Activated naive CD4-positive, alpha-beta T cell treated with anti-CD3 and anti-CD28 coated beads for 36 hours (primary cell): ENCODE data around the gene PRRX2. TPM values are rescaled to one million over a fixed set of nuclear protein-coding genes. Genes with fewer than 3 reads are reported as not detected.
"Not testable (repeated sequence)": the region's sequence is repeated elsewhere in the genome, so short reads cannot be mapped to it uniquely, and the experiment has no call there.

ENCODE experiments used
- CTCF ChIA-PET: fragments of 350-600 bp; sonication (Branson Sonifier 250); formaldehyde crosslinking; loops from one replicate; lab custom pipeline; 2021; ENCODE audit warnings: antibody characterized with exemption; lab: Charles Lee
- DNase-seq: peaks from one replicate; pipeline ENCODE4 v3.0.0-alpha.2; 2020
- H3K27ac Mint-ChIP-seq: one replicate; pipeline ENCODE4 v1.8.0; 2021; ENCODE audit warnings: mild to moderate bottlenecking, mixed read lengths
- H3K27me3 Mint-ChIP-seq: one replicate; pipeline ENCODE4 v1.8.0; 2021; ENCODE audit warnings: low read depth, mixed read lengths
- H3K36me3 Mint-ChIP-seq: one replicate; pipeline ENCODE4 v1.8.0; 2021; ENCODE audit warnings: low read depth, mixed read lengths
- H3K4me1 Mint-ChIP-seq: one replicate; pipeline ENCODE4 v1.8.0; 2021; ENCODE audit warnings: low read depth, mixed read lengths
- H3K4me3 Mint-ChIP-seq: one replicate; pipeline ENCODE4 v1.8.0; 2021; ENCODE audit warnings: mild to moderate bottlenecking, moderate library complexity, mixed read lengths
- H3K9me3 Mint-ChIP-seq: one replicate; pipeline ENCODE4 v1.8.0; 2021; ENCODE audit warnings: mixed read lengths
- intact Hi-C: fragments of 100-400 bp; cut with micrococcal nuclease; formaldehyde crosslinking; loops from one replicate; pipeline ENCODE4 v1.15.1; 2023
- total RNA-seq, 2 experiments: library from RNA; stranded (reverse); gene quantifications; one replicate each; pipeline ENCODE4 v1.2.3, GENCODE V29; 2021

PRRX2 gene
- total RNA-seq, 2 experiments from 2014 or later: 0.69 to 0.83 TPM

DNA sequence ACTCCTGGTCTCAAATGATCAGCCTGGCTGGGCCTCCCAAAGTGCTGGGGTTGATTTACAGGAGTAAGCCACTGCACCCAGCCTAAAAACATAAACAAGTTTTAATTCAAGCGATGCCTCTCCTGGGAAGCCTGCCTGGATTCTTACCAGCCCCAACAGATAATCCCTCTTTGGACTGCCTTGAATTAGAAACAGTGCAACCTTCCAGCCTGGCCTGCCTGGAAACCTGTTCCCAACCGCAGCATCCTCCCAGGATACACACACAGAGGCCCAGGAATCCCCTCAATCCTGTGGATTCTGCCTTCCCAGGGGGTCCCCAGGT lies 68.1 kb downstream of the PRRX2 start:
- intact Hi-C loops: loop anchor here (10.0 kb wide), 1 partner anchor 361 kb away; no protein-coding TSS in a partner anchor
- DNase-seq: no peak
- H3K36me3 Mint-ChIP-seq: no peaks in the 10 kb centered on the region
- no peak overlapping the region for H3K4me3 Mint-ChIP-seq
- peaks cover 10% of the 10 kb centered on the region for H3K4me1 Mint-ChIP-seq
- CTCF ChIA-PET: interaction anchor here (0.7 kb wide), 1 partner anchor 21 kb away, joined by 3 read pairs; no protein-coding TSS in a partner anchor
- no peaks in the 10 kb centered on the region for H3K9me3 Mint-ChIP-seq
- H3K27ac Mint-ChIP-seq: no peak overlapping the region
- H3K27me3 Mint-ChIP-seq: no peaks in the 10 kb centered on the region

DNA sequence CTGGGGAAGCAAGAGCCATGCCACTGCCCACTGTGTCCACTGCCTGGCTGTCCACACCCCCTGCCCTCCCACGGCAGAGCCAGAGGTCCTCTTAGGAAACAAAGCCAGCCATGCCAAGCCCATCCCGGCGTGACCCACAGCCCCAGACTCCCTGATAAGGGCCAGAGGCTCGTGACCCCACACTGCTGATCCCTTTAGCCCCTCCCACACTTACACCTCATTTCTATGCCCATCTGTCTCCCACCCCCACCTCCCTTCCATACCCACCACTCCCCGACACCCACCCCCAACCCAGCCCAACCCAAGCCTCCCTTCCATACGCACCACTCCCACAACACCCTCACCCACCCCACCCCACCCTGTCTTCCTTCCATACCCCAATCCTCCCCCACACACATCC lies 70.1 kb downstream of the PRRX2 start:
- Mint-ChIP-seq H3K27ac (no peak overlapping the region), H3K9me3 (no peaks in the 10 kb centered on the region), H3K4me1 (peaks cover 10% of the 10 kb centered on the region), H3K27me3 (no peaks in the 10 kb centered on the region), H3K4me3 (no peak overlapping the region), H3K36me3 (no peaks in the 10 kb centered on the region)
- intact Hi-C loops: loop anchor here (10.0 kb wide), 1 partner anchor 359 kb away; no protein-coding TSS in a partner anchor
- no peak for DNase-seq
- CTCF ChIA-PET: interaction anchor here (7.0 kb wide), 1 partner anchor 8 kb away, joined by 58 read pairs; no protein-coding TSS in a partner anchor

DNA sequence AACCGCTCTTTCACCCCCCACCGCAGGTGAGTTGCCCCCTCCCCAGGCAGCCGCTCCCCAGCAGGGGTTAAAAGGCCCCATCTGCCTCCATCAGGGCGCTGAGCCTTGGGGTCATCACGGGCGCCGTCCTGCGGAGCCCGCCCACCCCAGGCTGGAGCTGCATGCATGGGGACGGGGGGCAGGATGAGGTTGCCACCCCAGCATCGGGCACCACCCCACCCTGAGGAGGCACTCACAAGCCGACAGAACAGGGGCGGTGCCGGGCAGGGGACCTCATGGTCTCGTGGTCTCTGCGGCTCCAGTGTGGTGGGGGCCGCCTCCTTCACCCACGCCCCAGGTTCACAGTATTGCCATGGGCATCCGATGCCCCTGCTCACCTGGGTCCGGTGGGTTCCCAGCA lies 70.9 kb downstream of the PRRX2 start:
- Mint-ChIP-seq H3K4me3 (no peak overlapping the region), H3K27ac (no peak overlapping the region), H3K27me3 (no peaks in the 10 kb centered on the region), H3K36me3 (no peaks in the 10 kb centered on the region), H3K9me3 (no peaks in the 10 kb centered on the region), H3K4me1 (peaks cover 10% of the 10 kb centered on the region)
- CTCF ChIA-PET: interaction anchor here (1.3 to 7.0 kb wide), 4 partner anchors 9 to 54 kb away, joined by 5 to 81 read pairs (median 44); no protein-coding TSS in a partner anchor
- intact Hi-C loops: loop anchor here (10.0 kb wide), 1 partner anchor 358 kb away; no protein-coding TSS in a partner anchor
- no peak for DNase-seq

DNA sequence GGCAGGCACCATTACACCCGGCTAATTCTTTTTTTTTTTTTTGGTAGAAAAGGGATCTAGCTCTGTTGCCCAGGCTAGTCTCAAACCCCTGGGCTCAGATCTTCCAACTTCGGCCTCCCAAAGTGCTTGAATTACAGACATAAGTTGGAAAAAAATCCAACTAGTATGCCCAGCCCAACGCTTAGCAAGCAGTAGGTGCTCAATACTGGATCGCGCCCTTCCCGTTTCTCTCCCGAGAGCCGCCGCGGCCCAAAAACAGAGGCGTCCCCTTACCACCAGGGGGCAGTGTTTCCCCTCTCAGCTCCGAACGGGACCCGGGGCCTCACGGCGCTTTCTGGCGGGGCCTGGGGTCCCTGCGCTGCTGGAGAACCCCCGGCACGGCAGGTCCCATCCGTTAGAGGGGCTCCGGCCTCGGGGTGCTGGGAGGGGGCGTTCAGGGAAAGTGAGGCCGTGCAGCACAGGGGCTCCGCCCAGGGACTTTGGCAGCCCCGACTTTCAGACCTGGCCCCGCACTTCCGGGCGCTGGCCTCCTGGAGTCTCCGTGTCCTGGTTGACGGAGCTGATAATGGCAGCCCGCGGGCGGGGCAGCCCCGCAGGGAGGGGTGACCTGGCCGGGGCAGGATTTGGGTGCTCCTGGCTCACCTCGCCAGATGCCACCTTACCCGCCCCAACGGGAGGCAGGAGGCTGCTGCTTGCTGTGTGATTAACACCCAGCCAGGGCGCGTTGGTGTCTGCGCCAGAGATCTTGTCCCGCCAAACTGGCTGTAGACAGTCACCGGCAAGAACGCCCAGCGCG lies 72.2 kb downstream of the PRRX2 start:
- CTCF ChIA-PET: interaction anchor here (0.6 to 7.0 kb wide), 21 partner anchors 8 to 742 kb away, joined by 3 to 81 read pairs (median 4); no protein-coding TSS in a partner anchor
- peak; percentile 92 for DNase-seq
- Mint-ChIP-seq H3K36me3 (no peaks in the 10 kb centered on the region), H3K27me3 (no peaks in the 10 kb centered on the region), H3K27ac (no peak overlapping the region), H3K4me1 (peaks cover 10% of the 10 kb centered on the region), H3K9me3 (no peaks in the 10 kb centered on the region), H3K4me3 (peak overlapping the region; percentile 54)
- intact Hi-C loops: loop anchor here (1.0 to 10.0 kb wide), 2 partner anchors 46 to 357 kb away; no protein-coding TSS in a partner anchor

DNA sequence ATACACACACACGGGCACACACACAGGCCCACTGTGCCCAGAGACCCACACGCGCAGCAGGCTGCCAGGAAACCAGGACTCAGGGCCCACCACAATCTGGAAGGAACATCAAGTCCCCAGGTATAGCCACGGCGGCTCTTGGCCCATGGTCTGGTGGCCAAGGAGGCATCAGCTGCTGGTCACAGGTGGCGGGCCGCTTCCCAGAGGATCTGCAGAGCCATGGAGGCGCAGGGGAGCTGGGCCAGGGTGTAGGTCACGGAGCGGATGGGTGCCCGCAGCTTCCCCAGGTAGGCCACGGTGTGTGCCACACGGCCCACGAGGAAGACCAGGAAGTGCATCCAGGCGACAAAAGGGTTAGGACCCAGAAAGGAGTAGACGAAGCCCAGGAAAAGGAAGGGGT lies 74.0 kb downstream of the PRRX2 start:
- Mint-ChIP-seq H3K4me3 (no peak overlapping the region), H3K27ac (no peak overlapping the region), H3K9me3 (no peaks in the 10 kb centered on the region), H3K36me3 (no peaks in the 10 kb centered on the region), H3K4me1 (peaks cover 10% of the 10 kb centered on the region), H3K27me3 (no peaks in the 10 kb centered on the region)
- CTCF ChIA-PET: interaction anchor here (1.1 to 7.0 kb wide), 4 partner anchors 12 to 116 kb away, joined by 6 to 81 read pairs (median 44); no protein-coding TSS in a partner anchor
- intact Hi-C loops: loop anchor here (10.0 kb wide), 1 partner anchor 355 kb away; no protein-coding TSS in a partner anchor
- no peak for DNase-seq

DNA sequence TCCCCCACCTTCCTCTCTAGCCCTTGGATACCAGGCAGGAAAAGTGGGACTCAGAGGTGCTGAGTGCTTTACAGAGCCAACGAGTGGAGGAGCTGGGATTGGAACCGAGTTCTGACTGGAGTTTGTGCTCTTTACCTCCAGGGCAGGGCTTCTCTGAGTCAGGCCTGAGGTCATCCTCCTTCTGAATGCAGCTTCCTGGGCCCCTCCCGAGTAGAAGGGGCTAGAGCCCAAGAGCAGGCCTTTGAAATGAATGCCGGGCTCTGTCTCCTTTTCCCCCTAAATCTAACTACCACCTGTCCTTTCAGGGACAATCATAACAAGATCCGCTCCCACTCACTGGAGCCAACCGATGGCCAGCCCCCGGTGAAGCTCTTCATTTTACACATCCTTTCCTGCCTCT lies 74.7 kb downstream of the PRRX2 start:
- H3K9me3 Mint-ChIP-seq: no peaks in the 10 kb centered on the region
- no peak for DNase-seq
- peaks cover 10% of the 10 kb centered on the region for H3K4me1 Mint-ChIP-seq
- H3K27me3 Mint-ChIP-seq: no peaks in the 10 kb centered on the region
- CTCF ChIA-PET: interaction anchor here (4.4 to 7.0 kb wide), 2 partner anchors 13 to 44 kb away, joined by 58 to 81 read pairs; no protein-coding TSS in a partner anchor
- no peak overlapping the region for H3K4me3 Mint-ChIP-seq
- no peak overlapping the region for H3K27ac Mint-ChIP-seq
- no peaks in the 10 kb centered on the region for H3K36me3 Mint-ChIP-seq
- intact Hi-C loops: no loop called here

DNA sequence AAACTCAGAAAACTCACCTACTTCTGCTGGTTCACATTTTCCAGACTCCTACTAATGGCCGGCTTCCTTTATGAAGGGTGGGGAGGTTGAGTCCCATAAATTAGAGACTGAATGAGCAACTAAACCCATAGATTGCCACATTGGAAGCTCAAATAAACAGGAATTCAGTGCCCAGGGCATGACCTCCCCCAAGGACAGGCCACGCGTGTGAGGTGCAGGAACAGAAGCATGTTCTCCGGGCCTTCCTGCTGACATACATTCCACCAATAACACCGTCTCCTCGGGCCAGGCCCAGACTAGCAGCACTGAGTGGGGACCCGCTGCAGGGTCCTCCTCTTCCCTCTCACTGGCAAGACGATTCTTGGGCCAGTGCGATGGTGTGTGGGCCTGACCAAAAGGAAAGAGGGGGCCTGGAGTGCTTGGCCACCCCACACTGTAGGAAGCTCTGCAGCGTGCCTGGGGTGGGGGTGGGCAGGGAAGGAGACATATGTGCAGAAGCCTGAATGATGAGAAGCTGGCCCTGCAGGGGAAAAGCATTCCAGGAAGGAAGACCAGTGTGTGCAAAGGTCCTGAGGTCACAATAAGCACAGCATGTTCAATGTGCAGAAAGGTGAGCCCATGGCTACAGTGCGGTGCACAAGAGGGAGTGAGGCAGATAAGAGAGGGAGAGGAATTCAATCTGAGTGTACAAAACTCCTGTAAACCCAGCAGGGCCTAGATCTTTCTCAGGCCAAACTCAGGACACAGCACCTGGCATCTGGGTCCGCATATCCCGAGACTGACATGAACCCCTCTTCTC lies 75.4 kb downstream of the PRRX2 start:
- H3K27me3 Mint-ChIP-seq: no peaks in the 10 kb centered on the region
- no peak overlapping the region for H3K27ac Mint-ChIP-seq
- H3K36me3 Mint-ChIP-seq: no peaks in the 10 kb centered on the region
- intact Hi-C loops: no loop called here
- no peak for DNase-seq
- no peaks in the 10 kb centered on the region for H3K9me3 Mint-ChIP-seq
- H3K4me3 Mint-ChIP-seq: no peak overlapping the region
- CTCF ChIA-PET: interaction anchor here (0.6 to 7.0 kb wide), 3 partner anchors 13 to 43 kb away, joined by 3 to 81 read pairs (median 58); no protein-coding TSS in a partner anchor
- H3K4me1 Mint-ChIP-seq: peaks cover 10% of the 10 kb centered on the region

DNA sequence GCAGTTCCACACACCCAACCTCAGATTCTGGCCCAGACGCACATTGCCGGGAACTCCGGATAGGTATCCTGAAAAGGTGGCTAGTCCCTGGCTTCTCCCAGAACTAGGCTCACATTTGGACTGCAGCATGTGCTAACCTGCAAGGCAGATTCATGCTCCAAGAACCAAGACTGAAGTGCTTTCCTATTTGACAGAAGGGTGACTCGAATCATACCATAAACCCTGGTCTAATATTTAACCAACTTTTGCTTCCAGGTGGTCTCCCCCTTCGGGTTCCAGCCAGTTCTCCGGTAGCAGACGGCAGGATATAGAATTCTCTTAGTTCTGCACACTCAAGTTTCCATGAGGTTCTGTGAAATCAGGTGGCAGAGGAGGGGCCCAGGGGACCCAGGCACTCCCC lies 79.8 kb downstream of the PRRX2 start:
- Mint-ChIP-seq H3K27ac (no peak overlapping the region), H3K4me1 (no peaks in the 10 kb centered on the region), H3K9me3 (no peaks in the 10 kb centered on the region), H3K4me3 (no peak overlapping the region), H3K27me3 (no peaks in the 10 kb centered on the region), H3K36me3 (no peaks in the 10 kb centered on the region)
- intact Hi-C loops: no loop called here
- CTCF ChIA-PET: interaction anchor here (0.7 kb wide), 1 partner anchor 467 kb away, joined by 4 read pairs; no protein-coding TSS in a partner anchor
- no peak for DNase-seq

DNA sequence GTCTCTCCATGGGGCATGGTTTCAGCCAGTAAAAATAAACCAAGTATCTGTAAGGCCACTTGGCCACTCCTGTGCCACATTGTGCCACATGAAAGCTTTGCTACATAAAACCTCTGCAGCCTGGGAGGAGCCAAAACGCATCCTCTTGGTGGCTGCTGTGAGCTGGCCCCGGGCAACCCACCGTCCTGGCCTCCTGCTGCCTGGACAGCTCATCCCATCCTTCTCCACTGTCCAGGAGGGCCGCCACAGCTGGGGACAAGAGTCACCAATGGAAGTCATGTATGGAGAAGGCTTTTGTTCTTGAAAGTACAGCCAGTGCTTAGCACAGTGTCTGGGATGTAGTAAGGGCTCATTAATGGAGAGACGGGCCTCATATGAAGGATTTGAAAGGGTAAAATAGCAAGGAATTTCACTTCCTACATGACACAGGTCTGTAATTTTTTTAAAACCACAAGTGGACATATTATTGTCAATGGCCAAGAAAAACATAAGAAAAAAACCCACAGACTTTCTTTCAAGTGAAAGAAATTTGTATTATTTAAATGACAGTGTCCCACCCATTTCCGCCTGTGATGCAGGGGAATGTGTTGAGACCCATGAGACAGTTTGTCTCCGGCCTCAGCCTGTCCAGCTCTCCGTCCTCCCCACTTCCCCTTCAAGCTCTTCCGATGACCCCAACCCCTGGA lies 80.8 kb downstream of the PRRX2 start:
- Mint-ChIP-seq H3K27ac (no peak overlapping the region), H3K9me3 (no peaks in the 10 kb centered on the region), H3K4me1 (no peaks in the 10 kb centered on the region), H3K27me3 (no peaks in the 10 kb centered on the region), H3K4me3 (no peak overlapping the region), H3K36me3 (no peaks in the 10 kb centered on the region)
- CTCF ChIA-PET: interaction anchor here (0.6 to 1.0 kb wide), 4 partner anchors 9 to 468 kb away, joined by 3 to 6 read pairs (median 4); no protein-coding TSS in a partner anchor
- no peak for DNase-seq
- intact Hi-C loops: no loop called here

DNA sequence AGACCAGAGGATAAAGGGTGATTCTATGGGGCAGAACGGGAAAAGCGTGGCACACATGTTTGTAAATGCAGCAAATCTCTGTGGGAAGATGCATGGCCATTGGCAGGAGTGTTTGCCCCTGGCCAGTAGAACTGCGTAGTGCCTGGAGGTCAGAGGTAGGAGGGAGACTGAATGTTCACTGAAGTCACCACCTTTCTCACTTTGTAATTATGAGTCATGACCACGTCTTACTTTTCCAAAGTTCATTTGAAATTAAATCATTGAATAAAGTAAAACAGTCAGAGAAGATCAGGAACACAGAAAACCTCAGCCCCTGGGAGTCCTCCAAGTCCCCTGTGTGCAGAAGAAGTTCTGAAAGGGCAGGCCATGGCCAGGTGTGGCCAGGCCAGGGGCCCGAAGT lies 82.8 kb downstream of the PRRX2 start:
- Mint-ChIP-seq H3K36me3 (no peaks in the 10 kb centered on the region), H3K9me3 (no peaks in the 10 kb centered on the region), H3K4me3 (no peak overlapping the region), H3K27me3 (no peaks in the 10 kb centered on the region), H3K27ac (no peak overlapping the region), H3K4me1 (peaks cover 8% of the 10 kb centered on the region)
- intact Hi-C loops: no loop called here
- no peak for DNase-seq
- CTCF ChIA-PET: interaction anchor here (2.0 kb wide), 1 partner anchor 10 kb away, joined by 12 read pairs; no protein-coding TSS in a partner anchor

DNA sequence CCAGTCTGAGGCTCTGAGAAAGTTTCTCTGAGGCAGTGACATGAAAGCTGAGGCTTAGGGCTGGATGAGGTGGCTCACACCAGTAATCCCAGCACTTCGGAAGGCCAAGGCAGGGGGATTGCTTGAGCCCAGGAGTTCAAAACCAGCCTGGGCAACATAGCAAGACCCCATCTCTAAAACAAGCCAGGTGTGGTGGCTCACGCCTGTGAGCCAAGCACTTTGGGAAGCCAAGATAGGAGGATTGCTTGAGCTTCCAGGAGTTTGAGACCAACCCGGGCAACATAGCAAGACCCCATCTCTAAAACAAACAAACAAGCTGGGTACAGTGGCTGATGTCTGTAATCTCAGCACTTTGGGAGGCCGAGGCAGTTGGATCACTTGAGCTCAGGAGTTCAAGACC lies 83.6 kb downstream of the PRRX2 start:
- not testable (repeated sequence) for DNase-seq
- CTCF ChIA-PET: interaction anchor here (1.2 to 2.0 kb wide), 2 partner anchors 11 to 23 kb away, joined by 3 to 12 read pairs; no protein-coding TSS in a partner anchor

More for the DNA sequence above, 83.6 kb downstream of the PRRX2 start:
- intact Hi-C loops, H3K27me3 Mint-ChIP-seq, H3K27ac Mint-ChIP-seq, H3K4me1 Mint-ChIP-seq, H3K36me3 Mint-ChIP-seq, H3K9me3 Mint-ChIP-seq, H3K4me3 Mint-ChIP-seq: not testable (repeated sequence)
